IMR-90 (cell line): ENCODE results near the gene RFXANK. TPM values are rescaled to one million over a fixed set of nuclear protein-coding genes. Genes with fewer than 3 reads are reported as not detected.

ENCODE experiments used
- ATAC-seq: fragments of 200-7000 bp; cut with Tn5 transposase; 2 replicates; pipeline ENCODE4 v1.9.1; 2020; ENCODE audit warnings: low read depth, mild to moderate bottlenecking, moderate library complexity
- BruUV-seq: library from RNA; stranded (reverse); fragments of 400-500 nt; replicated peaks from 2 replicates; lab custom pipeline; 2021; lab: Mats Ljungman, UMichigan
- CTCF ChIA-PET: fragments of 300-600 bp; formaldehyde crosslinking; extraction: SDS; loops from one replicate; lab custom pipeline; 2021; ENCODE audit warnings: antibody characterized with exemption; lab: Yijun Ruan, JAX
- POLR2A ChIA-PET: fragments of 300-600 bp; sonication (Branson Sonifier 250); formaldehyde crosslinking; loops from one replicate; lab custom pipeline; 2022; ENCODE audit warnings: antibody characterized with exemption; ENCODE audit not compliant: unreplicated experiment; lab: Charles Lee
- DNase-seq: peaks from one replicate; pipeline ENCODE4 v3.0.0; 2013
- H2AFZ ChIP-seq: replicated peaks from 2 replicates; pipeline ENCODE3; 2013; ENCODE audit warnings: low read length, mild to moderate bottlenecking; ENCODE audit not compliant: poor library complexity
- H2AK5ac ChIP-seq: 2 replicates; pipeline ENCODE4 v1.6.1; 2013; ENCODE audit warnings: low read depth, low read length, inconsistent platforms
- H2AK9ac ChIP-seq: replicated peaks from 2 replicates; pipeline ENCODE3; 2013; ENCODE audit warnings: mild to moderate bottlenecking, low read depth, low read length, moderate library complexity; ENCODE audit not compliant: poor library complexity
- H2BK120ac ChIP-seq: 2 replicates; pipeline ENCODE4 v1.6.1; 2013; ENCODE audit warnings: low read depth, low read length, inconsistent platforms
- H2BK15ac ChIP-seq: 3 replicates; pipeline ENCODE4 v1.6.1; 2013; ENCODE audit warnings: low read depth, low read length, inconsistent platforms
- H2BK20ac ChIP-seq: 2 replicates; pipeline ENCODE4 v1.6.1; 2013; ENCODE audit warnings: low read depth, mild to moderate bottlenecking, inconsistent platforms, low read length, moderate library complexity
- H2BK5ac ChIP-seq: 2 replicates; pipeline ENCODE4 v1.6.1; 2013; ENCODE audit warnings: mild to moderate bottlenecking, low read depth, low read length, inconsistent platforms; ENCODE audit not compliant: poor library complexity, severe bottlenecking
- H3K14ac ChIP-seq: replicated peaks from 2 replicates; pipeline ENCODE4 v1.6.1; 2013; ENCODE audit warnings: low read depth, low read length, inconsistent platforms
- H3K18ac ChIP-seq: 2 replicates; pipeline ENCODE4 v1.6.1; 2013; ENCODE audit warnings: low read depth, low read length, control low read depth
- H3K23ac ChIP-seq: 2 replicates; pipeline ENCODE4 v1.6.1; 2013; ENCODE audit warnings: low read depth, low read length, inconsistent platforms
- H3K27ac ChIP-seq: 2 replicates; pipeline ENCODE4 v1.5.1; 2013; ENCODE audit warnings: mild to moderate bottlenecking, control low read depth, low read length; ENCODE audit not compliant: insufficient read depth
- H3K27me3 ChIP-seq: 2 replicates; pipeline ENCODE4 v1.6.1; 2013; ENCODE audit warnings: low read length; ENCODE audit not compliant: control insufficient read depth, insufficient read depth
- H3K36me3 ChIP-seq: 2 replicates; pipeline ENCODE4 v1.6.1; 2013; ENCODE audit warnings: low read length, mixed read lengths; ENCODE audit not compliant: control insufficient read depth, insufficient read depth
- H3K4ac ChIP-seq: 2 replicates; pipeline ENCODE4 v1.6.1; 2013; ENCODE audit warnings: low read depth, low read length, inconsistent platforms
- H3K4me1 ChIP-seq: 2 replicates; pipeline ENCODE4 v1.6.1; 2013; ENCODE audit warnings: low read length, mixed read lengths; ENCODE audit not compliant: control insufficient read depth, insufficient read depth
- H3K4me2 ChIP-seq: 2 replicates; pipeline ENCODE4 v1.6.1; 2013; ENCODE audit warnings: low read depth, mild to moderate bottlenecking, control low read depth, low read length, moderate library complexity
- H3K4me3 ChIP-seq: 2 replicates; pipeline ENCODE4 v1.5.1; 2013; ENCODE audit warnings: low read depth, mild to moderate bottlenecking, control low read depth, low read length, moderate library complexity; ENCODE audit not compliant: insufficient read depth
- H3K56ac ChIP-seq: 2 replicates; pipeline ENCODE4 v1.6.1; 2013; ENCODE audit warnings: low read length, inconsistent platforms; ENCODE audit not compliant: insufficient read depth; ENCODE audit errors: extremely low read depth
- H3K79me1 ChIP-seq, 2 experiments: 2 replicates each; pipeline ENCODE4 v1.6.1; 2013; ENCODE audit warnings: low read length in 2 of 2, inconsistent platforms in 1 of 2, low read depth in 1 of 2
- H3K9ac ChIP-seq: 2 replicates; pipeline ENCODE4 v1.6.1; 2013; ENCODE audit warnings: low read depth, low read length, control low read depth
- H3K9me1 ChIP-seq: 2 replicates; pipeline ENCODE4 v1.6.1; 2013; ENCODE audit warnings: low read length, inconsistent platforms; ENCODE audit not compliant: insufficient read depth
- H3K9me3 ChIP-seq: 2 replicates; pipeline ENCODE4 v1.6.1; 2013; ENCODE audit warnings: low read length; ENCODE audit not compliant: control insufficient read depth, insufficient read depth
- H4K20me1 ChIP-seq: 2 replicates; pipeline ENCODE4 v1.6.1; 2013; ENCODE audit warnings: low read length, inconsistent platforms; ENCODE audit not compliant: insufficient read depth
- H4K5ac ChIP-seq: 2 replicates; pipeline ENCODE4 v1.6.1; 2013; ENCODE audit warnings: mild to moderate bottlenecking, low read depth, low read length, control low read depth
- H4K8ac ChIP-seq, 2 experiments: 2 replicates each; pipeline ENCODE4 v1.6.1; 2013; ENCODE audit warnings: low read depth in 2 of 2, low read length in 2 of 2, control low read depth in 1 of 2, inconsistent platforms in 1 of 2
- H4K91ac ChIP-seq: 2 replicates; pipeline ENCODE4 v1.6.1; 2013; ENCODE audit warnings: low read depth, low read length, inconsistent platforms; ENCODE audit not compliant: insufficient read depth
- CEBPB ChIP-seq: IDR thresholded peaks from 2 replicates; pipeline ENCODE4 v1.6.1; 2012; ENCODE audit warnings: low read depth, low read length, improper control_type of control experiment
- CTCF ChIP-seq: conservative IDR thresholded peaks from 2 replicates; pipeline ENCODE4 v1.5.1; 2012; ENCODE audit warnings: mild to moderate bottlenecking, low read depth, low read length, improper control_type of control experiment
- ELK1 ChIP-seq: fragments of 150-350 bp; IDR thresholded peaks from 2 replicates; pipeline ENCODE4 v1.6.1; 2016; ENCODE audit warnings: low read depth, mild to moderate bottlenecking, low read length, moderate library complexity, borderline replicate concordance
- MAFK ChIP-seq: IDR thresholded peaks from 2 replicates; pipeline ENCODE4 v1.6.1; 2012; ENCODE audit warnings: low read depth, low read length, improper control_type of control experiment
- MXI1 ChIP-seq: IDR thresholded peaks from 2 replicates; pipeline ENCODE4 v1.6.1; 2012; ENCODE audit warnings: low read depth, mild to moderate bottlenecking, low read length, moderate library complexity, borderline replicate concordance
- RAD21 ChIP-seq: IDR thresholded peaks from 2 replicates; pipeline ENCODE4 v1.6.1; 2012; ENCODE audit warnings: low read length, improper control_type of control experiment
- dilution Hi-C: fragments of 300-500 bp; cut with HindIII; formaldehyde crosslinking; loops from one replicate; pipeline ENCODE4 v1.14.3; 2018; ENCODE audit warnings: low sequenced_read_pairs; ENCODE audit not compliant: unreplicated experiment
- in situ Hi-C: fragments of 300-500 bp; cut with MboI; formaldehyde crosslinking; loops from 3 replicates; pipeline ENCODE4 v1.14.3; 2019; ENCODE audit warnings: low sequenced_read_pairs, inconsistent platforms, mixed read lengths
- intact Hi-C: fragments of 100-400 bp; cut with micrococcal nuclease; formaldehyde crosslinking; loops from 2 replicates; pipeline ENCODE4 v1.10.0; 2022
- polyA plus RNA-seq, 3 experiments: library from polyadenylated mRNA; depleted of rRNA; stranded (reverse); fragments of >200 nt; gene quantifications; 2 replicates each; pipeline ENCODE4 v1.2.3, GENCODE V29; 2012; ENCODE audit warnings: low replicate concordance in 1 of 3
- total RNA-seq: library from RNA; depleted of rRNA; stranded (reverse); fragments of >200 nt; gene quantifications from 2 replicates; pipeline ENCODE4 v1.2.3, GENCODE V29; 2012

The RFXANK gene
- total and polyA plus RNA-seq, 2 of the 4 experiments (the other 2 are of a cell fraction), result 68.3 to 97.8 TPM

- H3K27me3 ChIP-seq, result peaks cover 2% of the 10 kb centered on the region; the same call in 1 of the 2 replicates
- POLR2A ChIA-PET, result no interaction called here
These were observed 47.6 kb downstream of the RFXANK start for GRCh38 chr19:19239675-19240074.

More at GRCh38 chr19:19239675-19240074, 47.6 kb downstream of the RFXANK start:
- dilution Hi-C loops, result no loop called here
- no peak overlapping the region for H3K14ac ChIP-seq
- no peaks in the 10 kb centered on the region for H3K36me3 ChIP-seq
- no peak for TF ChIP-seq MAFK
- TF ChIP-seq CTCF, result no peak
- TF ChIP-seq MXI1, result no peak
- no peak for TF ChIP-seq CEBPB
- no peak for TF ChIP-seq RAD21
- TF ChIP-seq ELK1, result no peak
- H3K79me1 ChIP-seq, result no peaks in the 10 kb centered on the region
- H4K5ac ChIP-seq, result no peak overlapping the region
- peaks cover 6% of the 10 kb centered on the region for H3K9me3 ChIP-seq
- H3K4me2 ChIP-seq, result no peak overlapping the region
- no peak overlapping the region for H3K56ac ChIP-seq
- H4K8ac ChIP-seq, result no peak overlapping the region
- H2BK5ac ChIP-seq, result no peak overlapping the region
- no TSS peak for BruUV-seq
- H2AFZ ChIP-seq, result no peak overlapping the region
- no peak overlapping the region for H3K4me3 ChIP-seq
- in situ Hi-C loops, result no loop called here
- H2BK20ac ChIP-seq, result no peak overlapping the region
- intact Hi-C loops, result no loop called here
- CTCF ChIA-PET, result no interaction called here
- H2AK5ac ChIP-seq, result no peak overlapping the region
- H3K23ac ChIP-seq, result no peak overlapping the region
- H3K4ac ChIP-seq, result no peak overlapping the region
- no peak for ATAC-seq
- DNase-seq, result no peak
- H3K4me1 ChIP-seq, result no peaks in the 10 kb centered on the region
- H3K27ac ChIP-seq, result no peak overlapping the region
- H3K18ac ChIP-seq, result no peak overlapping the region
- H2BK15ac ChIP-seq, result no peak overlapping the region
- H3K9me1 ChIP-seq, result no peaks in the 10 kb centered on the region
- no peak overlapping the region for H2AK9ac ChIP-seq
- no peak overlapping the region for H3K9ac ChIP-seq
- no peaks in the 10 kb centered on the region for H4K20me1 ChIP-seq
- H2BK120ac ChIP-seq, result no peak overlapping the region
- H4K91ac ChIP-seq, result no peak overlapping the region
